Upper lobe of right lung (tissue), 1 donor: Measurements from ENCODE around the gene CXXC5. TPM values are rescaled to one million over a fixed set of nuclear protein-coding genes. Genes with fewer than 3 reads are reported as not detected.

Source experiments
- ATAC-seq: fragments of 200-7000 bp; cut with Tn5 transposase; one replicate; pipeline ENCODE4 v1.9.1; 2020; ENCODE audit warnings: mild to moderate bottlenecking, moderate library complexity
- DNase-seq: peaks from one replicate; pipeline ENCODE4 v3.0.0-alpha.2; 2020
- H3K27ac ChIP-seq: fragments of 200-600 bp; one replicate; pipeline ENCODE4 v1.8.0; 2022
- H3K27me3 ChIP-seq: fragments of 200-600 bp; one replicate; pipeline ENCODE4 v1.8.0; 2022; ENCODE audit warnings: mild to moderate bottlenecking
- H3K36me3 ChIP-seq: fragments of 200-600 bp; one replicate; pipeline ENCODE4 v1.8.0; 2022
- H3K4me1 ChIP-seq: fragments of 200-600 bp; one replicate; pipeline ENCODE4 v1.8.0; 2022
- H3K4me3 ChIP-seq: fragments of 200-600 bp; one replicate; pipeline ENCODE4 v1.8.0; 2022; ENCODE audit warnings: mild to moderate bottlenecking
- H3K9me3 ChIP-seq: fragments of 200-600 bp; one replicate; pipeline ENCODE4 v1.8.0; 2022
- intact Hi-C: fragments of 100-400 bp; cut with DNase I; formaldehyde crosslinking; loops from one replicate; pipeline ENCODE4 v1.11.0; 2022
- total RNA-seq: library from RNA; stranded (reverse); fragmentation: NEBNext Ultra II Directional; extraction: Animal tissue kit (Norgen Biotek cat#: 25700); gene quantifications from one replicate; pipeline ENCODE4 v1.2.1, GENCODE V29; 2021
- TF ChIP-seq, protein P1 (sequence below): fragments of 200-600 bp; IDR thresholded peaks from one replicate; pipeline ENCODE4 v1.8.0; 2022; ENCODE audit warnings: antibody characterized with exemption
- donor health status: DM: no; HTN: yes; CAD: no; lungs with severe emphysema.

CXXC5 gene
- total RNA-seq, 1 donor from 2014 or later, result 30.6 TPM

- Histone ChIP-seq H3K4me3 (no peak overlapping the region), H3K27me3 (peaks cover 2% of the 10 kb centered on the region), H3K4me1 (peaks cover 10% of the 10 kb centered on the region), H3K9me3 (no peaks in the 10 kb centered on the region), H3K36me3 (no peaks in the 10 kb centered on the region), H3K27ac (no peak overlapping the region)
- TF ChIP-seq, protein P1, sequence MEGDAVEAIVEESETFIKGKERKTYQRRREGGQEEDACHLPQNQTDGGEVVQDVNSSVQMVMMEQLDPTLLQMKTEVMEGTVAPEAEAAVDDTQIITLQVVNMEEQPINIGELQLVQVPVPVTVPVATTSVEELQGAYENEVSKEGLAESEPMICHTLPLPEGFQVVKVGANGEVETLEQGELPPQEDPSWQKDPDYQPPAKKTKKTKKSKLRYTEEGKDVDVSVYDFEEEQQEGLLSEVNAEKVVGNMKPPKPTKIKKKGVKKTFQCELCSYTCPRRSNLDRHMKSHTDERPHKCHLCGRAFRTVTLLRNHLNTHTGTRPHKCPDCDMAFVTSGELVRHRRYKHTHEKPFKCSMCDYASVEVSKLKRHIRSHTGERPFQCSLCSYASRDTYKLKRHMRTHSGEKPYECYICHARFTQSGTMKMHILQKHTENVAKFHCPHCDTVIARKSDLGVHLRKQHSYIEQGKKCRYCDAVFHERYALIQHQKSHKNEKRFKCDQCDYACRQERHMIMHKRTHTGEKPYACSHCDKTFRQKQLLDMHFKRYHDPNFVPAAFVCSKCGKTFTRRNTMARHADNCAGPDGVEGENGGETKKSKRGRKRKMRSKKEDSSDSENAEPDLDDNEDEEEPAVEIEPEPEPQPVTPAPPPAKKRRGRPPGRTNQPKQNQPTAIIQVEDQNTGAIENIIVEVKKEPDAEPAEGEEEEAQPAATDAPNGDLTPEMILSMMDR, result no peak
- no peak for ATAC-seq
- DNase-seq, result no peak
- intact Hi-C loops, result loop anchor here (10.0 kb wide), 1 partner anchor 60 kb away; no protein-coding TSS in a partner anchor
Measured at GRCh38 chr5:139704748-139705147, 56.6 kb downstream of the CXXC5 start.

DNA sequence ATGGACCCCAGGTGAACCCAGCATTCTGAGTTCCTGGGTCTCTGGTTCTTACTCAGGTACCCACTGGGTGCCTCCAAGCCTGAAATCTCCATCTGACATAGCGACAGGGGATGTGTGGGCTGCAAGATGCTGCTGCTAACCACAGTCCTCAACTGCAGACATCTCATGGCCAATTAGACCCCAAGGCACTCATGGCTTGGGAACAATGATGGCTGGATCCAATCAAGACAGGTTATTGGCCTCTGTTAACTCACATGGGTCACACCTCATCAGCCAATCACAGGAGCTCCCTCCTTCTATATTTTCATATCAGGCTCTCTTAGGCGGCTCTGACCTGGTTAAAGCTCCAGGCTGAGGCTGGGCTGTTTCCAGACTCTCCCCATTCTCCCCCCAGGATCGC, 57.0 kb downstream of the CXXC5 start:
- Histone ChIP-seq H3K36me3 (no peaks in the 10 kb centered on the region), H3K4me3 (no peak overlapping the region), H3K4me1 (peaks cover 15% of the 10 kb centered on the region), H3K27me3 (peaks cover 7% of the 10 kb centered on the region), H3K9me3 (no peaks in the 10 kb centered on the region), H3K27ac (no peak overlapping the region)
- intact Hi-C loops, result loop anchor here (10.0 kb wide), 1 partner anchor 60 kb away; no protein-coding TSS in a partner anchor
- DNase-seq (no peak), ATAC-seq (no peak)
- TF ChIP-seq, protein P1, result no peak

- H3K4me1 ChIP-seq, result peaks cover 22% of the 10 kb centered on the region
- TF ChIP-seq, protein P1, result no peak
- intact Hi-C loops, result loop anchor here (10.0 kb wide), 1 partner anchor 59 kb away; no protein-coding TSS in a partner anchor
- peaks cover 14% of the 10 kb centered on the region for H3K27me3 ChIP-seq
- no peaks in the 10 kb centered on the region for H3K9me3 ChIP-seq
- H3K36me3 ChIP-seq, result no peaks in the 10 kb centered on the region
- DNase-seq (no peak), ATAC-seq (no peak)
- no peak overlapping the region for H3K4me3 ChIP-seq
- H3K27ac ChIP-seq, result no peak overlapping the region
Measured at GRCh38 chr5:139705655-139706587, 57.8 kb downstream of the CXXC5 start.

DNA sequence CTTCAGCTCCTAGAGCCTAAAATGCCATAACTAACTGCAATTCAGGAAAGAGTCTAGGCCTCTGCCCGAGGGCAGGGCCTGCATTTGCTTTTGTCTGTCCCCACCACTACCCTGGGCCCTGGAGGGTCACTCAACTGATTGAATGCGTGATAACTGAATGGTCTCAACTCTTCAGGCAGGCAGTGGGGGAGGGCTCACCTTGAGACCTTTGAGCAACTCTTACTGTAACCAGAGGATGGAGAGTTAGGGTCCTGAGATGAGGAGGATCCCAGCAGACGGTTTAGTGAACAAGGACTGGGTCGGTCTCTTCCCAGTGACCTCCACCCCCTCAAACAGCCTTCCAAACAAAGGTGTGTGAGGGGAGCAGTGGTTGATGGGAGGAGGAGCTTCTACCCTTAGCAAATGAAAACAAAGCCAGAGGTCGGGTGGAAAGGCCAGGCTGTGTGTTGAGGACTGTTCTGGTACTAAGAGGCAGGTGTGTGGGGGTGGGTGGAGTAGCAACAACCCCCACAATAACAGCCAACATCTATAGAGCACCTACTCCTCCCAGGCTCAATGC, 59.4 kb downstream of the CXXC5 start:
- peaks cover 30% of the 10 kb centered on the region for H3K4me1 ChIP-seq
- no peak overlapping the region for H3K27ac ChIP-seq
- no peak for ATAC-seq
- no peak for DNase-seq
- no peaks in the 10 kb centered on the region for H3K36me3 ChIP-seq
- no peaks in the 10 kb centered on the region for H3K9me3 ChIP-seq
- intact Hi-C loops, result loop anchor here (10.0 kb wide), 1 partner anchor 57 kb away; no protein-coding TSS in a partner anchor
- H3K27me3 ChIP-seq, result peaks cover 17% of the 10 kb centered on the region
- TF ChIP-seq, protein P1, result no peak
- H3K4me3 ChIP-seq, result no peak overlapping the region

GRCh38 chr5:139708434-139708861, 60.3 kb downstream of the CXXC5 start:
- TF ChIP-seq, protein P1, result no peak
- Histone ChIP-seq H3K4me3 (no peak overlapping the region), H3K36me3 (no peaks in the 10 kb centered on the region), H3K9me3 (no peaks in the 10 kb centered on the region), H3K27me3 (peaks cover 17% of the 10 kb centered on the region), H3K27ac (no peak overlapping the region), H3K4me1 (peaks cover 30% of the 10 kb centered on the region)
- intact Hi-C loops, result loop anchor here (10.0 kb wide), 1 partner anchor 56 kb away; no protein-coding TSS in a partner anchor
- DNase-seq (no peak), ATAC-seq (no peak)
